ENCODE measurements around the gene GJB2.

GRCh38 chr13:20149762-20150161, 43.0 kb downstream of the GJB2 start:
- TF ChIP-seq CTCF (IDR thresholded peaks at IDR 0.05) (no peak), POLR2A (IDR thresholded peaks at IDR 0.05) (no peak)
